SK-N-SH treated with all-trans-retinoic acid at 6 μM for 48 hours (cell line): ENCODE data around the gene IQGAP3.

Source experiments
- ESRRG ChIP-seq: fragments of 250-450 bp; sonication (Bioruptor Pico); IDR thresholded peaks from 2 replicates; pipeline ENCODE4 v1.6.1; 2021; ENCODE audit warnings: mild to moderate bottlenecking
- ISL1 ChIP-seq: fragments of 250-450 bp; sonication (Bioruptor Pico); IDR thresholded peaks from 2 replicates; pipeline ENCODE4 v2.1.2; 2022; ENCODE audit warnings: mild to moderate bottlenecking, moderate library complexity
- RARB ChIP-seq: fragments of 250-450 bp; sonication (Bioruptor Pico); IDR thresholded peaks from 2 replicates; pipeline ENCODE4 v1.8.0; 2021; ENCODE audit warnings: mild to moderate bottlenecking, moderate library complexity
- ZC3H10 ChIP-seq: fragments of 250-450 bp; sonication (Bioruptor Pico); IDR thresholded peaks from 2 replicates; pipeline ENCODE4 v1.5.1; 2021; ENCODE audit warnings: mild to moderate bottlenecking, moderate library complexity
- ZNF70 ChIP-seq: fragments of 450-650 bp; formaldehyde crosslinking; IDR thresholded peaks from 2 replicates; pipeline ENCODE4 v1.5.0; 2020; ENCODE audit warnings: mild to moderate bottlenecking, moderate library complexity
- ZNF8 ChIP-seq: fragments of 450-650 bp; formaldehyde crosslinking; IDR thresholded peaks from 2 replicates; pipeline ENCODE4 v1.5.0; 2020; ENCODE audit warnings: mild to moderate bottlenecking, moderate library complexity
- TF ChIP-seq, protein P1 (sequence below): fragments of 250-450 bp; sonication (Bioruptor Pico); IDR thresholded peaks from 2 replicates; pipeline ENCODE4 v1.5.1; 2020; ENCODE audit warnings: low read depth, mild to moderate bottlenecking, moderate library complexity
- TF ChIP-seq, protein P2 (sequence below): fragments of 250-450 bp; sonication (Bioruptor Pico); IDR thresholded peaks from 2 replicates; pipeline ENCODE4 v1.8.0; 2020; ENCODE audit warnings: mild to moderate bottlenecking, moderate library complexity, borderline replicate concordance
- TF ChIP-seq, protein P3 (sequence below): fragments of 250-450 bp; sonication (Bioruptor Pico); IDR thresholded peaks from 2 replicates; pipeline ENCODE4 v1.5.0; 2020; ENCODE audit warnings: mild to moderate bottlenecking, moderate library complexity

DNA sequence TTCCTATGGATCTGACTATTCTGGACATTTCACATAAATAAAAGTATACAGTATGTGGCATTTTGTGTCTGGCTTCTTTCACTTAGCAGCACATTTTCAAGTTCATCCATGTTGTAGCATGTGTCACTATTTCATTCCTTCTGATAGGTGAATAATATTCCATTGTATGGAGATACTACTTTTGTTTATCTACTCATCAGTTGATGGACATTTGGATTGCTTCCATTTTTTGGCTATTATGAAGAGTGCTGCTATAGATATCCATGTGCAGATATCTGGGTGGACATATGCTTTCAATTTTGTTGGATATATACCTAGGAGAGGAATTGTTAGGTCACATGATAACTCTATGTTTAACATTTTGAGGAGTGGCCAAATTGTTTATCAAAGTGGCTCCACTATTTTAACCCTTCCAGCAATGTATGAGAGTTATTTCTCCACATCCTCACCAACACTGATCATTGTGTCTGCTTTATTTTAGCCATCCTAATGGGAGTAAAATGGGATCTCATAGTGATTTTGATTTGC is 49.9 kb downstream of the IQGAP3 start:
- TF ChIP-seq, protein P1, sequence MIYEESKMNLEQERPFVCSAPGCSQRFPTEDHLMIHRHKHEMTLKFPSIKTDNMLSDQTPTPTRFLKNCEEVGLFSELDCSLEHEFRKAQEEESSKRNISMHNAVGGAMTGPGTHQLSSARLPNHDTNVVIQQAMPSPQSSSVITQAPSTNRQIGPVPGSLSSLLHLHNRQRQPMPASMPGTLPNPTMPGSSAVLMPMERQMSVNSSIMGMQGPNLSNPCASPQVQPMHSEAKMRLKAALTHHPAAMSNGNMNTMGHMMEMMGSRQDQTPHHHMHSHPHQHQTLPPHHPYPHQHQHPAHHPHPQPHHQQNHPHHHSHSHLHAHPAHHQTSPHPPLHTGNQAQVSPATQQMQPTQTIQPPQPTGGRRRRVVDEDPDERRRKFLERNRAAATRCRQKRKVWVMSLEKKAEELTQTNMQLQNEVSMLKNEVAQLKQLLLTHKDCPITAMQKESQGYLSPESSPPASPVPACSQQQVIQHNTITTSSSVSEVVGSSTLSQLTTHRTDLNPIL (CRISPR knock-in tag), result no peak
- TF ChIP-seq RARB (no peak), ZC3H10 (CRISPR knock-in tag) (no peak), ESRRG (CRISPR knock-in tag) (no peak), ZNF70 (CRISPR knock-in tag) (peak; percentile 87), ISL1 (CRISPR knock-in tag) (no peak), ZNF8 (CRISPR knock-in tag) (no peak)
- TF ChIP-seq, protein P2, sequence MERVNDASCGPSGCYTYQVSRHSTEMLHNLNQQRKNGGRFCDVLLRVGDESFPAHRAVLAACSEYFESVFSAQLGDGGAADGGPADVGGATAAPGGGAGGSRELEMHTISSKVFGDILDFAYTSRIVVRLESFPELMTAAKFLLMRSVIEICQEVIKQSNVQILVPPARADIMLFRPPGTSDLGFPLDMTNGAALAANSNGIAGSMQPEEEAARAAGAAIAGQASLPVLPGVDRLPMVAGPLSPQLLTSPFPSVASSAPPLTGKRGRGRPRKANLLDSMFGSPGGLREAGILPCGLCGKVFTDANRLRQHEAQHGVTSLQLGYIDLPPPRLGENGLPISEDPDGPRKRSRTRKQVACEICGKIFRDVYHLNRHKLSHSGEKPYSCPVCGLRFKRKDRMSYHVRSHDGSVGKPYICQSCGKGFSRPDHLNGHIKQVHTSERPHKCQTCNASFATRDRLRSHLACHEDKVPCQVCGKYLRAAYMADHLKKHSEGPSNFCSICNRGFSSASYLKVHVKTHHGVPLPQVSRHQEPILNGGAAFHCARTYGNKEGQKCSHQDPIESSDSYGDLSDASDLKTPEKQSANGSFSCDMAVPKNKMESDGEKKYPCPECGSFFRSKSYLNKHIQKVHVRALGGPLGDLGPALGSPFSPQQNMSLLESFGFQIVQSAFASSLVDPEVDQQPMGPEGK (CRISPR knock-in tag), result no peak
- TF ChIP-seq, protein P3, sequence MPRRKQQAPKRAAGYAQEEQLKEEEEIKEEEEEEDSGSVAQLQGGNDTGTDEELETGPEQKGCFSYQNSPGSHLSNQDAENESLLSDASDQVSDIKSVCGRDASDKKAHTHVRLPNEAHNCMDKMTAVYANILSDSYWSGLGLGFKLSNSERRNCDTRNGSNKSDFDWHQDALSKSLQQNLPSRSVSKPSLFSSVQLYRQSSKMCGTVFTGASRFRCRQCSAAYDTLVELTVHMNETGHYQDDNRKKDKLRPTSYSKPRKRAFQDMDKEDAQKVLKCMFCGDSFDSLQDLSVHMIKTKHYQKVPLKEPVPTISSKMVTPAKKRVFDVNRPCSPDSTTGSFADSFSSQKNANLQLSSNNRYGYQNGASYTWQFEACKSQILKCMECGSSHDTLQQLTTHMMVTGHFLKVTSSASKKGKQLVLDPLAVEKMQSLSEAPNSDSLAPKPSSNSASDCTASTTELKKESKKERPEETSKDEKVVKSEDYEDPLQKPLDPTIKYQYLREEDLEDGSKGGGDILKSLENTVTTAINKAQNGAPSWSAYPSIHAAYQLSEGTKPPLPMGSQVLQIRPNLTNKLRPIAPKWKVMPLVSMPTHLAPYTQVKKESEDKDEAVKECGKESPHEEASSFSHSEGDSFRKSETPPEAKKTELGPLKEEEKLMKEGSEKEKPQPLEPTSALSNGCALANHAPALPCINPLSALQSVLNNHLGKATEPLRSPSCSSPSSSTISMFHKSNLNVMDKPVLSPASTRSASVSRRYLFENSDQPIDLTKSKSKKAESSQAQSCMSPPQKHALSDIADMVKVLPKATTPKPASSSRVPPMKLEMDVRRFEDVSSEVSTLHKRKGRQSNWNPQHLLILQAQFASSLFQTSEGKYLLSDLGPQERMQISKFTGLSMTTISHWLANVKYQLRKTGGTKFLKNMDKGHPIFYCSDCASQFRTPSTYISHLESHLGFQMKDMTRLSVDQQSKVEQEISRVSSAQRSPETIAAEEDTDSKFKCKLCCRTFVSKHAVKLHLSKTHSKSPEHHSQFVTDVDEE, result no peak
